Lower leg skin (tissue), 4 donors: ENCODE data around the gene TULP4. TPM values are rescaled to one million over a fixed set of nuclear protein-coding genes. Genes with fewer than 3 reads are reported as not detected.

ENCODE experiments used
- DNase-seq, 2 donors: peaks; one replicate each; pipeline ENCODE4 v3.0.0-alpha.2; 2019; ENCODE audit warnings: low spot score in 2 of 2
- H3K4me3 ChIP-seq: fragments of 200-600 bp; sonication (generic); 2 replicates; pipeline ENCODE4 v1.5.1; 2017; ENCODE audit warnings: mild to moderate bottlenecking, low read depth; ENCODE audit not compliant: poor library complexity, severe bottlenecking
- POLR2A ChIP-seq, 2 donors: fragments of 450-650 bp; IDR thresholded peaks; one replicate each; pipeline ENCODE4 v1.6.1; 2016 to 2017; ENCODE audit warnings: antibody characterized with exemption in 2 of 2, mild to moderate bottlenecking in 1 of 2, moderate library complexity in 1 of 2
- WGBS, 2 donors: methylation state at CpG; one replicate each; pipeline ENCODE4 v1.1.5; 2018; 5-methylcytosine and 5-hydroxymethylcytosine counted together
- intact Hi-C: fragments of 100-400 bp; cut with DNase I; formaldehyde crosslinking; loops from one replicate; pipeline ENCODE4 v1.15.0; 2023; ENCODE audit warnings: low total_unique reads
- total RNA-seq, 4 donors: library from RNA; depleted of rRNA; stranded (reverse); fragments of >200 nt; gene quantifications; one replicate each; pipeline ENCODE4 v1.1.0, GENCODE V29; 2016
- TF ChIP-seq, protein P1 (sequence below), 3 donors: fragments of 450-650 bp; IDR thresholded peaks; one replicate each; pipeline ENCODE4 v1.5.1; 2016; ENCODE audit warnings: antibody characterized with exemption in 3 of 3, mild to moderate bottlenecking in 3 of 3, moderate library complexity in 2 of 3

The TULP4 gene
- total RNA-seq, 4 donors from 2014 or later: 141 to 198 (median 148) TPM

DNA sequence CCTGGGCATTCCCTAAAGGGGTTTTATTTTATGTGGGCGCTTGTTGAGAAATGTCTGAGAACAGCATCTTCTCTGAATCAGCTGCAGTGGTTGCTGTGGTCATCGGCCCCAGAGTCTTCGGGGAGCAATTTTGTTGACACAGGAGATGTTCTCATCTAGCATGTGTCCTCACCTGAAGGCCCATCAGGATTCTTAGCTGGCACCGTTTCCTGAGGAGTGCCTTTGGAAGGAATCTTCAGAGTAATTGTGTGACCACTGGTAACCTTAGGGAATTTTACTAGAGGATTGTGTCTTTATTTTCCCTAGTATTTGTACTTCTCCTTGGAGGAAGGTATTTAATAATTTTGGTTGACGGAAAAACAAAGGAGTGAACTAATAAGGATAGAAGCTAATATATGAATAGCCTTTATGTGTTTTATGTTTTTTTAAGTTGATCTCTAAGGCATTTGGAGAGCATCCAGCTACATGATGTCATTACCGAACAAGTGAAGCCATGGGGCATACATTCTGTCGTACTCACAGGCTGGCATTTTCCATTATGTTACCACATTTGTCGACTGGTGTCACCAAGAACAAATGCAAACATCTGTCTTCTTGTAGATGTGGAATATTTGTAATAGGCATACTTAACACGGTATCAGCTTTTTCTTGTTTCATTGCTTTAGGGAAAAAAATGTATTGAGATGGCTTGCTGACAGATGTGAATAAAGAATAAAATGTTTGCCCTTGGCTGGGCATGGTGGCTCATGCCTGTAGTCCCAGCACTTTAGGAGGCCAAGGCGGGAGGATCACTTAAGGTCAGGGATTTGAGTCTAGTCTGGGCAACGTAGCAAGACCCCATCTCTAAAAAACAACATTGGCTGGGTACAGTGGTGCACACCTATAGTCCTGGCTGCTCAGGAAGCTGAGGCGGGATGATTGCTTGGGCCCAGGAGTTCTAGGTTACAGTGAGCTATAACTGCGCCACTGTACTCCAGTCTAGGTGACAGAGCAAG lies 41.9 kb downstream of the TULP4 start:
- no peak for DNase-seq
- WGBS, 2 donors: 77% methylated on average over 13 of the region's 13 CpGs
- intact Hi-C loops: no loop called here
- TF ChIP-seq, protein P1, sequence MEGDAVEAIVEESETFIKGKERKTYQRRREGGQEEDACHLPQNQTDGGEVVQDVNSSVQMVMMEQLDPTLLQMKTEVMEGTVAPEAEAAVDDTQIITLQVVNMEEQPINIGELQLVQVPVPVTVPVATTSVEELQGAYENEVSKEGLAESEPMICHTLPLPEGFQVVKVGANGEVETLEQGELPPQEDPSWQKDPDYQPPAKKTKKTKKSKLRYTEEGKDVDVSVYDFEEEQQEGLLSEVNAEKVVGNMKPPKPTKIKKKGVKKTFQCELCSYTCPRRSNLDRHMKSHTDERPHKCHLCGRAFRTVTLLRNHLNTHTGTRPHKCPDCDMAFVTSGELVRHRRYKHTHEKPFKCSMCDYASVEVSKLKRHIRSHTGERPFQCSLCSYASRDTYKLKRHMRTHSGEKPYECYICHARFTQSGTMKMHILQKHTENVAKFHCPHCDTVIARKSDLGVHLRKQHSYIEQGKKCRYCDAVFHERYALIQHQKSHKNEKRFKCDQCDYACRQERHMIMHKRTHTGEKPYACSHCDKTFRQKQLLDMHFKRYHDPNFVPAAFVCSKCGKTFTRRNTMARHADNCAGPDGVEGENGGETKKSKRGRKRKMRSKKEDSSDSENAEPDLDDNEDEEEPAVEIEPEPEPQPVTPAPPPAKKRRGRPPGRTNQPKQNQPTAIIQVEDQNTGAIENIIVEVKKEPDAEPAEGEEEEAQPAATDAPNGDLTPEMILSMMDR (IDR thresholded peaks at IDR 0.05): no peak
- H3K4me3 ChIP-seq: no peak overlapping the region

DNA sequence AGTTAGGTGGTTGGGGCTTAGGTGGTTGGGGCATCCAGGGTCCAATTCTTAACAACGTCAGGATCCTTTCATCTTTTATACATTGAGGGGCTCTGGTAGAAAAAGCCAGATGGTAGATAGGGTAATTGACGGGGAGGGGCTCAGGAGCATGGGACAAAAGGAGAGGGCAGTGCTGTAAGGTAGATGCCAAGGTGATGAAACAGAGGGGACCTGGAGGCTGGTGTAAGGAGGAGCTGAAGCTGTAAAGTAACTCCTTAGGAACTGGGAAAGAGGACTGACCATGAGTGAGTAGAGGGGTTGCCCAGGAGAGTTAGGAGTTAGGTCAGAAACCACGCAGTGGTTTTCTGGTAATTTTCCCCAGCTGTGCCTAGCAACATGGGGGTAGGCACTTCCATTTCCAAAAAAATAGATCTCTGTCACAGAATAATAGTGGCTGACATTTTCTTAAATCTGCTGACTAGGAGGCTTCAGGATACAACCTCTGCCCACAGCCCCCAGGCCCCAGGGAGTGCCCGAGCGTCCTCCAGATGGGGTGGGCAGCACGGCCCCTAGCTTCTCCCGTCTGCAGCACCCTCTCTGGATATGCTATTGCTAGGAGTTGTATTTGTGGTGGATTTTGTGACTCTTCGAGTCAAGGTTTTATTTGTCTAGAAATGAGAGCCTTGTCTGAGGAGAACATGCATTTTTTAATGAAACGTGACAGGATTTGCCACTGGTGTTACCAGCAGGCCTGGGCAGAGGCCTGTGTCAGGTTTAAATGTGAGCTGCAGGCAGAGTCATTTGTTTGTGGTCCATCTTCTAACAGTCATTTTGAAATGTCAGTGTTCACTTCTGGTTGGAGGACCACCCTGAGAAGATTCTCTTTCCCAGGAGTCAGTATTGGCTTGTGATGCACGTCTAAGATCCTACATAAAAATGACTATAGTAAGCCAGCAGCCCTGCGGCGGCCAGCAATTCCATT lies 44.6 kb downstream of the TULP4 start:
- H3K4me3 ChIP-seq: no peak overlapping the region
- WGBS, 2 donors: 82 to 85% methylated on average over 12 of the region's 12 CpGs
- TF ChIP-seq, protein P1 (IDR thresholded peaks at IDR 0.05): no peak
- no peak for TF ChIP-seq POLR2A (IDR thresholded peaks at IDR 0.05)
- intact Hi-C loops: no loop called here
- no peak for DNase-seq

DNA sequence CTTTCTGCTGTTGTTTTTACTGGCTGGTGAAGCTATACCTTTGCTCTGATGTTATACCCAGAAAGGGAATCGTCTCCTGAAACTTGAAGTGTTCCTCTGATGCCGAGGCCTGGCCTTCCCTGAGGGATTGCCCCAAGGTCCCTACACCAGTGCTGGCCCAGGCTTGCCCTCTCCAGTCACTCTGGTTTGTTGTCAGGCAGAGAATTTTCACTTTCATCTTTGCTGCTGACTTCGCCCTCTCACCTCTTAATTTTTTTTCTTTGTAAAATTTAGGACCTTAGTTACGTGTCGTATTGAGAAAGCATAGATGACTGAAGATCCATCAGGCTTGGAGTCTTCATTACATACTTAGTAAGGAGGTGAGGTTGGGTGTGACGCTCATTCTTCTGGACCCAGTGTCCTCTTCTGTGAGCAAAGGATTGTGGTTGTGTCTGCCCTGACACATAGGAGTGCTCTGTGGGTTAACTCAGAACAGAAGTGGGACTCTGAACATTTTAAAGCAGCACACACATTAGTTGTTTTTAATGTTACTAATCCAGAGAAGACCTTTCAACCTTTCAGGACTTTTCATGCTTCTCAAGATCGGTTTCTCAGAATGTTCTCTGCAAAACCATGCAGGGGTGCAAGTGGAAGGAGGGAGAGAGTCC lies 45.4 kb downstream of the TULP4 start:
- no peak overlapping the region for H3K4me3 ChIP-seq
- DNase-seq: no peak
- WGBS, 2 donors: 76 to 79% methylated on average over 7 of the region's 7 CpGs
- intact Hi-C loops: no loop called here
- TF ChIP-seq POLR2A (IDR thresholded peaks at IDR 0.05): no peak

DNA sequence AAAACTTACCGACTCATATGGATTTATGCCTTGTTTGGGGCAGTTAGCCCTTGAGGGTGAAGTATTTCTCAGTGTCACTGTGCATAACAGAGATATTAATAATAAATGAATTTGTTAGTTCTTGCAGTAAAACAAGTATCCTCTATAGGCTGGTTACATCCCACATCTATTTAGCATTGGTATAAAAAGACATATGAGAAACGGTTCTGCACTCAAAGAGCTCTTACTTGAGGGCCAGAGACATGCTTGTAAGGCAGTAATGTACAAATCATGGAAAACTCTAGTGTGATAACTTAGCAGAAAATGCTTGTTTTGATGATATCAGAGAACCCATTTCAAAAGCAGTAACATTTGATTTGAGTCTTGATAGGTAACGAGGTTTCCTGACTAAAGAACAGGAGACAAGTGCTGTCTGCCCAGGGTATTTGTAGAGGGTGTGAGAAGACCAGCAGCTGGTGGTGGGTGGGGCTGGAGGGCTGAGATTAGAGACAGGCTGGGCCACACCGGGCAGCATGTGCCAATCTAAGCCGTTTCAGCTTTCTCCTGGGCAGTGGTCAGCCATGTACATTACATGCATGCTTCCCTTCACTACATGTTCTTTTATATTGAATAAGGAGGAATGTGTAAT lies 46.3 kb downstream of the TULP4 start:
- intact Hi-C loops: no loop called here
- WGBS, 2 donors: 78 to 81% methylated on average over 5 of the region's 5 CpGs
- H3K4me3 ChIP-seq: no peak overlapping the region
- no peak for DNase-seq
- TF ChIP-seq POLR2A (IDR thresholded peaks at IDR 0.05): no peak
- TF ChIP-seq, protein P1 (IDR thresholded peaks at IDR 0.05): no peak

DNA sequence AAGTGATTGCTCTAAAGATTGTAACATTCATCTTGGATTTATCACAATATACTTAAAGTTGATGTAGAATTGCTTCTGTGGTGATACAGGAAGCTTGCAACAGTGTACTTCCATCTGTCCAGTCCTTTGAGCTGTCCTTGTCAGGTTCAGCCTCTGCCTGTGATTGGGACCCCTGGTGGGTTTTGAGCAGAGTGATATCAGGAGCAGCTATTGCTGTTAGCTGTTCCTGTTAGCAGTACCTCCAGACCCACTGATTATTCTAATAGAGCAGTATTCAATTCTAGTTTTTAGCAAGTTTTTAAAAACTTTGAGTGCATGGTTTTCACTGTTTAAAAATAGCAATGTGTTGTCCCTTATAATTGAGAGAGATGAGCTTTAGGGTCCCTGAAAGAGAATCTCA lies 48.8 kb downstream of the TULP4 start:
- no peak for DNase-seq
- TF ChIP-seq POLR2A (IDR thresholded peaks at IDR 0.05): no peak
- TF ChIP-seq, protein P1 (IDR thresholded peaks at IDR 0.05): no peak

More for the DNA sequence above, 48.8 kb downstream of the TULP4 start:
- H3K4me3 ChIP-seq: no peak overlapping the region
- intact Hi-C loops: no loop called here
